ENCODE results near the gene KCNQ1. TPM values are rescaled to one million over a fixed set of nuclear protein-coding genes. Genes with fewer than 3 reads are reported as not detected.

The KCNQ1 gene
- total and polyA plus RNA-seq, 12 donors, result 11.0 to 447 (median 320) TPM

GRCh38 chr11:2684581-2684980 is 239.8 kb downstream of the KCNQ1 start:
- H3K27ac ChIP-seq, result peak overlapping the region in 1 of 5 donors; percentile 26
- no peaks in the 10 kb centered on the region for H3K27me3 ChIP-seq
- WGBS, 4 donors, result 89 to 100% (median 95%) methylated on average over 1 of the region's 1 CpG
- DNase-seq, result peak in 5 of 7 donors; percentile 11 to 47 (median 14)
- H3K4me1 ChIP-seq (replicated peaks in 1 of 2), result peaks cover 20 to 35% of the 10 kb centered on the region in 2 donors
- no peak for TF ChIP-seq POLR2A (IDR thresholded peaks at IDR 0.05)
- H3K9me3 ChIP-seq (replicated peaks in 1 of 3), result no peaks in the 10 kb centered on the region
- no peak overlapping the region for H3K4me3 ChIP-seq
- intact Hi-C loops (cut with DNase I), result no loop called here
- H3K36me3 ChIP-seq (replicated peaks in 1 of 2), result no peaks in the 10 kb centered on the region

- H3K4me1 ChIP-seq (replicated peaks in 1 of 2), result peaks cover 24 to 39% of the 10 kb centered on the region in 2 donors
- peak overlapping the region in 1 of 5 donors; percentile 79 for H3K27ac ChIP-seq
- TF ChIP-seq POLR2A (IDR thresholded peaks at IDR 0.05), result no peak
- no peak for TF ChIP-seq CTCF (IDR thresholded peaks at IDR 0.05)
- intact Hi-C loops (cut with DNase I), result no loop called here
- H3K27me3 ChIP-seq, result no peaks in the 10 kb centered on the region
- WGBS, 4 donors, result 78 to 87% (median 84%) methylated on average over 4 to 6 of the region's 6 CpGs
- peak in 3 of 7 donors; percentile 4 to 45 (median 9) for DNase-seq
- no peaks in the 10 kb centered on the region for H3K36me3 ChIP-seq (replicated peaks in 1 of 2)
- H3K4me3 ChIP-seq, result no peak overlapping the region
- H3K9me3 ChIP-seq (replicated peaks in 1 of 3), result no peaks in the 10 kb centered on the region
Measured at GRCh38 chr11:2685051-2685450, 240.2 kb downstream of the KCNQ1 start.

- intact Hi-C loops (cut with DNase I), result no loop called here
- no peaks in the 10 kb centered on the region for H3K36me3 ChIP-seq (replicated peaks in 1 of 2)
- H3K27ac ChIP-seq, result peak overlapping the region in 2 of 5 donors; percentile 5 to 79
- H3K9me3 ChIP-seq (replicated peaks in 1 of 3), result no peaks in the 10 kb centered on the region
- H3K27me3 ChIP-seq, result no peaks in the 10 kb centered on the region
- peaks cover 31 to 46% of the 10 kb centered on the region in 2 donors for H3K4me1 ChIP-seq (replicated peaks in 1 of 2)
- H3K4me3 ChIP-seq, result no peak overlapping the region
- DNase-seq, result peak in 4 of 7 donors; percentile 10 to 51 (median 20)
- TF ChIP-seq POLR2A (IDR thresholded peaks at IDR 0.05), result no peak
- no peak for TF ChIP-seq CTCF (IDR thresholded peaks at IDR 0.05)
- 90 to 94% (median 93%) methylated on average over 3 to 13 of the region's 13 CpGs for WGBS, 4 donors
Measured at GRCh38 chr11:2685566-2686359, 241.0 kb downstream of the KCNQ1 start.

- H3K4me3 ChIP-seq, result no peak overlapping the region
- TF ChIP-seq POLR2A (IDR thresholded peaks at IDR 0.05) (no peak), CTCF (IDR thresholded peaks at IDR 0.05) (no peak)
- peaks cover 39 to 54% of the 10 kb centered on the region in 2 donors for H3K4me1 ChIP-seq (replicated peaks in 1 of 2)
- no peaks in the 10 kb centered on the region for H3K27me3 ChIP-seq
- H3K9me3 ChIP-seq (replicated peaks in 1 of 3), result no peaks in the 10 kb centered on the region
- H3K36me3 ChIP-seq (replicated peaks in 1 of 2), result no peaks in the 10 kb centered on the region
- intact Hi-C loops (cut with DNase I), result no loop called here
- peak in 5 of 7 donors; percentile 18 to 55 (median 29) for DNase-seq
- WGBS, 4 donors, result 77 to 80% (median 79%) methylated on average over 7 of the region's 7 CpGs; no CpG with 5 or more reads in 1 of the 4 donors
- peak overlapping the region in 2 of 5 donors; percentile 37 to 79 for H3K27ac ChIP-seq
Measured at GRCh38 chr11:2686360-2687222, 241.8 kb downstream of the KCNQ1 start.

Data from adrenal gland (tissue), 12 donors.